Astrocyte of the spinal cord (primary cell): ENCODE data around the gene HSPB7.

Experiments used
- DNase-seq: peaks from one replicate; pipeline ENCODE4 v3.0.0; 2011; ENCODE audit warnings: low read depth, low spot score
- H3K4me3 ChIP-seq: 2 replicates; pipeline ENCODE4 v1.5.1; 2011; ENCODE audit warnings: low read depth, mild to moderate bottlenecking, low read length, moderate library complexity
- in situ Hi-C: cut with HindIII; loops from 2 replicates; pipeline ENCODE4 v1.10.0; 2017; ENCODE audit warnings: low sequenced_read_pairs
- TF ChIP-seq, protein P1 (sequence below): IDR thresholded peaks from 2 replicates; pipeline ENCODE4 v1.5.1; 2012; ENCODE audit warnings: low read depth, mild to moderate bottlenecking, low read length, inconsistent platforms

HSPB7 gene

DNA sequence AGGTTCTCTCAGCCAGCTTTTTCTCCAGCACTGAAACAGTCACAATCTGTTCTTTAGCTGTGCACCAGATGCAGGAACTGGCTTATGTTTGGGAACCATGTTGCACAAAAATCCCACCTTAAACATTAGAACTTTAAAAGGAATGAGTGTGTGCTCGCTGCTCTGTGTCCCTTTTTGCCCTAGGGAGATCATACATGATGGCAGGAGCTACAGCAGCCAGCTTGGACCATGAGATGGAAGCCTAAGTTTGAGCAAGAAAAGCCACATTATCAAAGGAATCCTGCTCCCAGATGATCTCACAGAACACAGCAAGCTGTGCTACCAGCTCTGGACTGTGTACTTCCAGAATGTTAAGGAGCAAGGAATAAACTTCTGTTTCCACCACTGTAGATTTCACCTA, 45.4 kb downstream of the HSPB7 start:
- TF ChIP-seq, protein P1, sequence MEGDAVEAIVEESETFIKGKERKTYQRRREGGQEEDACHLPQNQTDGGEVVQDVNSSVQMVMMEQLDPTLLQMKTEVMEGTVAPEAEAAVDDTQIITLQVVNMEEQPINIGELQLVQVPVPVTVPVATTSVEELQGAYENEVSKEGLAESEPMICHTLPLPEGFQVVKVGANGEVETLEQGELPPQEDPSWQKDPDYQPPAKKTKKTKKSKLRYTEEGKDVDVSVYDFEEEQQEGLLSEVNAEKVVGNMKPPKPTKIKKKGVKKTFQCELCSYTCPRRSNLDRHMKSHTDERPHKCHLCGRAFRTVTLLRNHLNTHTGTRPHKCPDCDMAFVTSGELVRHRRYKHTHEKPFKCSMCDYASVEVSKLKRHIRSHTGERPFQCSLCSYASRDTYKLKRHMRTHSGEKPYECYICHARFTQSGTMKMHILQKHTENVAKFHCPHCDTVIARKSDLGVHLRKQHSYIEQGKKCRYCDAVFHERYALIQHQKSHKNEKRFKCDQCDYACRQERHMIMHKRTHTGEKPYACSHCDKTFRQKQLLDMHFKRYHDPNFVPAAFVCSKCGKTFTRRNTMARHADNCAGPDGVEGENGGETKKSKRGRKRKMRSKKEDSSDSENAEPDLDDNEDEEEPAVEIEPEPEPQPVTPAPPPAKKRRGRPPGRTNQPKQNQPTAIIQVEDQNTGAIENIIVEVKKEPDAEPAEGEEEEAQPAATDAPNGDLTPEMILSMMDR, result no peak
- in situ Hi-C loops, result no loop called here
- no peak for DNase-seq
- no peak overlapping the region for H3K4me3 ChIP-seq

DNA sequence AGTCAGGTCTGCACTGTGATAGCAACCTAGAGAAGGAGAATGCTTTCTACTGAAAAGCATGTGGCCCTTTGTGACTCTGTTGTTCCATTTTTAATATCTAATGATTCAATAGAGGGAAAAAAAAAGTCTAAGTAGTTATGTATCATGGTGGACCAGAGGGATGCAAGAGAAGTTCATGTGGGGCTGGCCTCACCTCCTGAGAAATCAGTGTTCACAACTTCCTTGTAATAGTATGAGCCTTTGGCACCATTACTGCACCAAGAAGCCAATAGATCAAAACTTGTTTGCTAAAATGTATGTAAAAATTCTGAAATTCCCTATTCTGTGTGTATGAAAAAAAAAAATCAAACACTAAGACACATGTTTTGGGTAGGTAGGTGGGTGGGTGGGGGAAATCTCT, 46.9 kb downstream of the HSPB7 start:
- TF ChIP-seq, protein P1, result no peak
- in situ Hi-C loops, result no loop called here
- DNase-seq, result no peak
- no peak overlapping the region for H3K4me3 ChIP-seq

DNA sequence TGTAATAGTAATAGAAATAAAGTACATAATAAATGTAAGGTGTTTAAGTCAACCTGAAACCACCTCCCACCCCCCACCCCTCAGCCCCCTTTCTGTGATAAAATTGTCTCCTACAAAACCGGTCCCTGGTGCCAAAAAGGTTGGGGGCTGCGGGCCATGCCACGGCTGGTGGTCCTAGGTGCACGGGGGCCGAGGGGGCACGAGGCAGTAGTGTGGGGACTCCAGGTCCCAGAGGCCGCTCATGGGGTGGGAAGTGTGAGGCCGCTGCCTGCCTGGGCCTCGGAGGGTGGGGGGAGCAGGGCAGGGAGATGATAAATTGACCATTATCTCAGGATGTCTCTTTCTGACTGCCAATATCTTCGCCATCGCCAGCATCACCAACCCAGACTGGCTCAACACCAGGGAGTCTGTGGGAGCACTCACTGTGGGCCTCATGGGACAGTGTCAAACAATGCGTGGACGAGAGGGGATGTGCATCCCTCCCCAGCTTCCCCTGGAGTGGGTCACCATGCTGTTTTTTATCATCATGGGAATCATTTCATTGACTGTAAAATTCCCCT, 48.4 kb downstream of the HSPB7 start:
- no peak for DNase-seq
- in situ Hi-C loops, result no loop called here
- TF ChIP-seq, protein P1, result no peak
- no peak overlapping the region for H3K4me3 ChIP-seq

DNA sequence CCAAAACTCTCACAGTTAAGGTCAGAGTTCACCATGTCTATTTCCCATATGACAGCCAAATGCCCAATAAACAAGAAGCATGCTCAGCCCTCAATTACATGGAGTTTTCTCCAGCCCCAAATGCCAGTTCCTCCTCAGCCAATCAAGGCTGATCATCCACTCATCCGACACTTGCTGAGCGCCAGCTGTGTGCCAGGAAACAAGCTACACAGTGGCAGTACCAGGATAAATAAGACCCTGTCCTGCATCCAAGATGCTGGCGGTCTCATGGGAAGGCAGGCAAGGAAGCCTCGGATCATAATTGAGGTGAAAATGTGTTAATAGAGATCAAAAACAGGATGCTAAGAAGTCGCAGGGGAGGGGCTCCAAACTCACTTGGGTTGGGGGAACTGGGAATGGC, 49.7 kb downstream of the HSPB7 start:
- TF ChIP-seq, protein P1, result no peak
- in situ Hi-C loops, result no loop called here
- no peak overlapping the region for H3K4me3 ChIP-seq
- DNase-seq, result no peak

DNA sequence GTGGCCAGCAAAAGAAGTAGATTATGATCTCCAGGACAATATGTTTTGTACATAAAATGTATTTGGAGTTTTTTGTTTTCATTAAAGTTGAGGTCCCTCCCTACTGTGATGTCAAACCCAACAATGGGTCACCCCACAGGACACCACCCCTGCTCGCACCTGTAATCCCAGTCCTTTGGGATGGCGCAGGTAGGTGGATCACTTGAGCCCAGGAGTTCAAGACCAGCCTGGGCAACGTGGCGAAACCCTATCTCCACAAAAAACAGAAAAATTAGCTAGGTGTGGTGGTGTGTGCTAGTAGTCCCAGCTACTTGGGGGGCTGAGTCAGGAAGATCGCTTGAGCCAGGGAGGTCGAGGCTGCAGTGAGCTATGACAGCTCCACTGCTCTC, 50.9 kb downstream of the HSPB7 start:
- no peak overlapping the region for H3K4me3 ChIP-seq
- TF ChIP-seq, protein P1, result no peak
- no peak for DNase-seq
- in situ Hi-C loops, result no loop called here

DNA sequence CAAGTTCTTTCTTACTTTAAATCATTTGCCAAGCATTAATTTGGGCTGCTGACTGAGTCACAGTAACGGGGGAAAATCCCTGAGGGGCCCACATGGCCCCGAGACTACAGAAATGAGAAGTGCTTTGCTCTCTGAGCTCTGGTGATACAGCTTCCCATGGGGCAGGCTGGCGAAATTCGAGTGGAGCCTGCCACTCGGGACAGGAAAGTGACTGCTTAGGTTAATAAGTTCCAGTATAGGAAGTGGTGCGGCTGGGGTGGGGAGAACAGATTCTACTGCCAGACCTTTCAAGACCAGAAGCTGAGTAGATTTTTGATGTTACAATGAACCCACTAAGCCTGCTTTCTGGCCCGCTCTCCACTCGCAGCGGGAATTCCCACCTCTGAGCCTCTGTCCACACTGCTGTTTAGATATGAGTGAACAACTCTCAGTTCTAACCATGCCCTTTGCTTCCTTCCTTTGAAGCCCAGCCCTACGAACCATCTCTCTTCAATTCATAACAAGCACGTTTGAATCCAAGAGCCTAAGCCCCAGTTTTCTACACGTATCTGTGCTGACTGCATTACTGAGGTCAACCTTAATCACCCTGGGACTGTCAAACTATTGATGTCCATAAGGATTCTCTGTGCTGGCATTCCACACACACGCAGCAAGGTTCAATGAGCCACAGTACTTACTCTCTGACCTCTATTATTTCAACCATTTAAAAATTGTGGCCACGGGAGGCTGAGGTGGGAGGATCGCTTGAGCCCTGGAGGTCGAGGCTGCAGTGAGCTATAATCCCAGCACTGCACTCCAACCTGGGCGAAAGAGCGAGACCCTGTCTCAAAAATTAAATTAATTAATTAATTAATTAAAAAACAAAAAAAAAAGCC, 51.5 kb downstream of the HSPB7 start:
- H3K4me3 ChIP-seq, result no peak overlapping the region
- TF ChIP-seq, protein P1, result no peak
- in situ Hi-C loops, result no loop called here
- no peak for DNase-seq
